Psoas muscle (tissue), 8 donors: ENCODE data around the gene THAP6. TPM values are rescaled to one million over a fixed set of nuclear protein-coding genes. Genes with fewer than 3 reads are reported as not detected.

Experiments used
- ATAC-seq, 4 donors: fragments of 200-7000 bp; cut with Tn5 transposase; one replicate each; pipeline ENCODE4 v1.9.1; 2020; ENCODE audit warnings: moderate library complexity in 3 of 4, mild to moderate bottlenecking in 2 of 4
- DNase-seq, 2 donors: peaks; one replicate each; pipeline ENCODE4 v3.0.0-alpha.2; 2020
- H3K27ac ChIP-seq: fragments of 200-600 bp; one replicate; pipeline ENCODE4 v1.8.0; 2022
- H3K27me3 ChIP-seq, 3 donors: fragments of 200-600 bp in 1 of 3; one replicate each; pipeline versions ENCODE4 v1.6.1 to v1.8.0; 2013 to 2022; ENCODE audit warnings: low read length in 2 of 3, mild to moderate bottlenecking in 2 of 3, moderate library complexity in 1 of 3; ENCODE audit not compliant: insufficient read depth in 3 of 3
- H3K36me3 ChIP-seq, 2 donors: fragments of 200-600 bp in 1 of 2; one replicate each; pipeline versions ENCODE4 v1.6.1 to v1.8.0; 2013 to 2022; ENCODE audit warnings: low read depth in 1 of 2, mild to moderate bottlenecking in 1 of 2, moderate library complexity in 1 of 2; ENCODE audit not compliant: insufficient read depth in 1 of 2
- H3K4me1 ChIP-seq: fragments of 200-600 bp; one replicate; pipeline ENCODE4 v1.8.0; 2022
- H3K4me3 ChIP-seq: fragments of 200-600 bp; one replicate; pipeline ENCODE4 v1.8.0; 2022; ENCODE audit warnings: mild to moderate bottlenecking
- H3K9me3 ChIP-seq: fragments of 200-600 bp; one replicate; pipeline ENCODE4 v1.8.0; 2022
- WGBS, 3 donors: extraction: QIAGEN DNeasy Blood & Tissue Kit; methylation state at CpG; one replicate each; pipeline versions ENCODE4 v1.1.6 to v1.1.7; 2013; 5-methylcytosine and 5-hydroxymethylcytosine counted together
- intact Hi-C, 2 donors: fragments of 100-400 bp; cut with DNase I; formaldehyde crosslinking; loops; one replicate each; pipeline versions ENCODE4 v1.11.0 to v1.14.2; 2022
- polyA plus RNA-seq, 3 donors: library from polyadenylated mRNA; stranded (reverse); fragments of 200-250 nt; gene quantifications; one replicate each; pipeline ENCODE4 v1.2.3, GENCODE V29; 2013
- total RNA-seq, 4 donors: library from RNA; stranded (reverse); fragmentation: NEBNext Ultra II Directional in 2 of 4; extraction: Animal tissue kit (Norgen Biotek cat#: 25700) in 2 of 4; gene quantifications; one replicate each; pipeline versions ENCODE4 v1.2.1 to v1.2.4, GENCODE V29; 2021 to 2023
- TF ChIP-seq, protein P1 (sequence below): fragments of 200-600 bp; IDR thresholded peaks from one replicate; pipeline ENCODE4 v1.8.0; 2022; ENCODE audit warnings: antibody characterized with exemption
- donor health status: healthy with polysubstance abuse.
- donor health status: DM: no; HTN: no; CAD: no; lungs with moderate emphysema.
- donor health status: Bipolar disorder and iron deficiency.
- donor health status: healthy.
- donor health status: DM: yes; HTN: yes; CAD: no.
- donor health status: DM: no; HTN: no; CAD: no.
- donor health status: DM: no; HTN: no; CAD: no.
- donor health status: DM: yes; HTN: yes; CAD: no.

THAP6 gene
- total and polyA plus RNA-seq, 7 donors: 3.8 to 17.8 (median 13.1) TPM

DNA sequence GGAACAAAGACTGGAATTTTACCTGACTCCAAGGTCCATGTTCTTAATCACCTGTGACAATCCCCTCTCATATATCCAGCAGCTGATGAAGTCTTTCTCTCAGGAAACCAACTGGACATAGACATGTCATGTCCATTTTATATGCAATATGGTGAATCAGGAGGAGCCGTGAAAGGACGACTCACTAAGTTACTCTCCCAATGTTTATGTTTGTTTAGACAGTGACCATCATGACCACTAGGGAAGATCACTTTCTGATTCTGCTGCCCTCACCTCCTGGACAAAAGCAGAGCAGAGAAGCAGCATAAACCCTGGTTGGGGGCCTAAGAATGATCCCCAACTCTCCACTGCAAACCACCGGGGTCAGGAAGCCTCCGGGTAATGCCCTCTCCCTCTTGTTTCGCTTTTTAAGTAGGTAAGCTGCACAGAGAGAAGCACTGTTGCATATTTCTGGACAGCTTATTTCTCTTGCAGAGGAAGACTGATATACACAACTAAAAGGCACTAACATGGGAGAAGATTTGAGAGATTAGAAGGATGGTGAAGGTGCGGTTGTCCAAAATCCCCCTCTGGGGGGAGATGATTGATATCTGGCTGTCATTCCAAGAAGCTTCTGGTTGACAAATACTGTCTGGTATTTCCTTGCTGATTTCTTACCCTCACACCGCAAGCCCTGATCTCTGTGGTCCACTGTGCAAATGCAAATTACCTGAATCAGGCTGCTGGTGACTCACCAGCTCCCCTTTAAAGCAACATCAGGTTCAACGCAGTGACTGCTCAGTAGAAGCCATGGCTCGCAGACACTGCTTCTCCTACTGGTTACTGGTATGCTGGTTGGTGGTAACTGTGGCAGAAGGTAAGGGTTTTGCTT is 41.3 kb downstream of the THAP6 start, which contains the start of gene ODAPH:
TSS of gene ODAPH (plus strand) at position 773 of the 871 bp plus-strand sequence. CDS start at position 790, 17 bp downstream.
- DNase-seq (no peak), ATAC-seq (no peak)
- H3K4me3 ChIP-seq: no peak within 1 kb of the TSS
- no peaks in the 10 kb centered on the region for H3K36me3 ChIP-seq
- H3K27ac ChIP-seq: no peak within 1 kb of the TSS
- intact Hi-C loops: no loop called here
- no peaks in the 10 kb centered on the region for H3K4me1 ChIP-seq
- no peaks in the 10 kb centered on the region for H3K9me3 ChIP-seq
- H3K27me3 ChIP-seq: peaks cover 0 to 4% (median 0%) of the 10 kb centered on the region in 3 donors
- TF ChIP-seq, protein P1, sequence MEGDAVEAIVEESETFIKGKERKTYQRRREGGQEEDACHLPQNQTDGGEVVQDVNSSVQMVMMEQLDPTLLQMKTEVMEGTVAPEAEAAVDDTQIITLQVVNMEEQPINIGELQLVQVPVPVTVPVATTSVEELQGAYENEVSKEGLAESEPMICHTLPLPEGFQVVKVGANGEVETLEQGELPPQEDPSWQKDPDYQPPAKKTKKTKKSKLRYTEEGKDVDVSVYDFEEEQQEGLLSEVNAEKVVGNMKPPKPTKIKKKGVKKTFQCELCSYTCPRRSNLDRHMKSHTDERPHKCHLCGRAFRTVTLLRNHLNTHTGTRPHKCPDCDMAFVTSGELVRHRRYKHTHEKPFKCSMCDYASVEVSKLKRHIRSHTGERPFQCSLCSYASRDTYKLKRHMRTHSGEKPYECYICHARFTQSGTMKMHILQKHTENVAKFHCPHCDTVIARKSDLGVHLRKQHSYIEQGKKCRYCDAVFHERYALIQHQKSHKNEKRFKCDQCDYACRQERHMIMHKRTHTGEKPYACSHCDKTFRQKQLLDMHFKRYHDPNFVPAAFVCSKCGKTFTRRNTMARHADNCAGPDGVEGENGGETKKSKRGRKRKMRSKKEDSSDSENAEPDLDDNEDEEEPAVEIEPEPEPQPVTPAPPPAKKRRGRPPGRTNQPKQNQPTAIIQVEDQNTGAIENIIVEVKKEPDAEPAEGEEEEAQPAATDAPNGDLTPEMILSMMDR: no peak
- WGBS, 3 donors: 64 to 72% (median 71%) methylated on average over 9 of the region's 9 CpGs

DNA sequence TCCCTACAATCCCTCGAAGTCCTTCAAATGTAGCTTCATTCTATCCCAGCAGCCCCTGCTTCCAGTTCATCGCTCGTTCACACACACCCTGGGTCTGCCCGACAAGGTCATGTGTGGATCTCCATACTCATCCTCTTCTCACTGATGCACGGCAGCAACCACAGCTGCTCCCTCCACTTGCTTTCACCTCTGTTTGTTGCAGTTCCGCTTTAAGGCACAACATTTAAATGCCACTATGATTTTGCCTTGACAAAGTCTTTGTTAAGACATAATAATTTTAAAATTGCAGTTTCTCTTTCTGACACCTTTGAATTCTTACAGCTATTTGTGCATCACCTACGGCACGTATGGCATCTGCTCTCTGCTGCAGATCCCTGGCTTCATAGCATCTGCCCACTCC is 43.4 kb downstream of the THAP6 start:
- Histone ChIP-seq H3K27ac (no peak overlapping the region), H3K36me3 (no peaks in the 10 kb centered on the region), H3K4me1 (no peaks in the 10 kb centered on the region), H3K9me3 (no peaks in the 10 kb centered on the region), H3K27me3 (peaks cover 0 to 4% (median 0%) of the 10 kb centered on the region in 3 donors), H3K4me3 (no peak overlapping the region)
- TF ChIP-seq, protein P1: no peak
- intact Hi-C loops: no loop called here
- 83 to 86% (median 84%) methylated on average over 8 of the region's 8 CpGs for WGBS, 3 donors
- DNase-seq (no peak), ATAC-seq (no peak)

DNA sequence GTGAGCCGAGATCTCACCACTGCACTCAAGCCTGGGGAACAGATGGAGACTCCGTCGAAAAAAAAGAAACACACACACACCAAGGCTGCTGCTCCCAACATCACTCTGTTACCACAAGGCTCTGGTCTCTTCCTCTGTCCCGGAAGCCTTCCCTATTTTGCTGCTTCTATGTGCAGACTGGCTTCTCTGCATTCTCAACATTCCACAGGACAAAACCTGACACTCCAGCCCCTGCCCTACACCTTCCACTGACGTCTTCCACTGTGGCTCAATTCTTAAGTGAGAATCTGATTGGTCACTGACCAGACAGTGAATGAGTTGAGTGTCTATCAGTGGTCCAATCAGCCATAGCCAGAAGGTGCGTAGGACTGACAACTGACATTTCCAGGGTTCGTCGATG is 47.5 kb downstream of the THAP6 start:
- no peak for ATAC-seq
- DNase-seq: no peak
- WGBS, 3 donors: 67 to 73% (median 67%) methylated on average over 8 of the region's 8 CpGs
- no peaks in the 10 kb centered on the region for H3K36me3 ChIP-seq
- intact Hi-C loops: no loop called here
- no peaks in the 10 kb centered on the region for H3K27me3 ChIP-seq
- TF ChIP-seq, protein P1: no peak
- H3K27ac ChIP-seq: no peak overlapping the region
- H3K4me3 ChIP-seq: no peak overlapping the region
- no peaks in the 10 kb centered on the region for H3K9me3 ChIP-seq
- no peaks in the 10 kb centered on the region for H3K4me1 ChIP-seq

DNA sequence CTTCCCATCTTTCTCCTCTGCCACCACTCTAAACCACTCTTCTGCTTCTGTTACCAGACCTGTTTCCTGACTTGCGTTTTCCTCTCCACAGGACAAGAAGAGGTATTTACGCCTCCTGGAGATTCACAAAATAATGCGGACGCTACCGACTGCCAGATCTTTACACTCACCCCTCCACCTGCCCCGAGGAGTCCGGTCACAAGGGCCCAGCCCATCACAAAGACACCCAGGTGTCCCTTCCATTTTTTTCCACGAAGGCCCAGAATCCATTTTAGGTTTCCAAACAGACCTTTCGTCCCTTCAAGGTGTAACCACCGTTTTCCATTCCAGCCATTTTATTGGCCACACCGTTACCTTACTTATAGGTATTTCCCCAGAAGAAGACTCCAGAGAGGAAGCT is 49.8 kb downstream of the THAP6 start:
- Histone ChIP-seq H3K4me3 (no peak overlapping the region), H3K27me3 (no peaks in the 10 kb centered on the region), H3K27ac (no peak overlapping the region), H3K9me3 (no peaks in the 10 kb centered on the region), H3K4me1 (no peaks in the 10 kb centered on the region), H3K36me3 (no peaks in the 10 kb centered on the region)
- intact Hi-C loops: no loop called here
- 78 to 87% (median 82%) methylated on average over 11 of the region's 11 CpGs for WGBS, 3 donors
- DNase-seq: no peak
- TF ChIP-seq, protein P1: no peak
- ATAC-seq: no peak
